Peyer's patch (tissue), 4 donors: ENCODE data around the gene APOL1. TPM values are rescaled to one million over a fixed set of nuclear protein-coding genes. Genes with fewer than 3 reads are reported as not detected.
A peak's percentile ranks its signal among the peaks of the same experiment; 100 is the strongest.

ENCODE experiments used
- DNase-seq, 3 donors: peaks; one replicate each; pipeline ENCODE4 v3.0.0-alpha.2; 2017 to 2019
- H3K27ac ChIP-seq, 4 donors: fragments of 200-600 bp; sonication (generic); one replicate each; pipeline ENCODE4 v1.5.1; 2016 to 2019
- H3K27me3 ChIP-seq, 2 donors: fragments of 200-600 bp; sonication (generic); one replicate each; pipeline ENCODE4 v1.5.1; 2019
- H3K36me3 ChIP-seq, 3 donors: fragments of 200-600 bp; sonication (generic); one replicate each; pipeline ENCODE4 v1.5.1; 2016 to 2019
- H3K4me1 ChIP-seq, 4 donors: fragments of 200-600 bp; sonication (generic); one replicate each; pipeline ENCODE4 v1.5.1; 2016 to 2019
- H3K4me3 ChIP-seq, 4 donors: fragments of 200-600 bp; sonication (generic); 1 replicate in 3 of 4; 2 replicates in 1 of 4; pipeline ENCODE4 v1.5.1; 2016 to 2019; ENCODE audit warnings: mild to moderate bottlenecking in 1 of 4
- H3K9me3 ChIP-seq, 4 donors: fragments of 200-600 bp; sonication (generic); one replicate each; pipeline ENCODE4 v1.5.1; 2016 to 2019; ENCODE audit warnings: mild to moderate bottlenecking in 1 of 4
- POLR2A ChIP-seq, 2 donors: fragments of 450-650 bp; IDR thresholded peaks; one replicate each; pipeline ENCODE4 v1.5.1; 2017; ENCODE audit warnings: antibody characterized with exemption in 2 of 2, mild to moderate bottlenecking in 2 of 2, moderate library complexity in 2 of 2
- total RNA-seq, 4 donors: library from RNA; depleted of rRNA; stranded (reverse); fragments of >200 nt; gene quantifications; one replicate each; pipeline ENCODE4 v1.1.0, GENCODE V29; 2016
- TF ChIP-seq, protein P1 (sequence below), 6 experiments: fragments of 450-650 bp in 4 of 6; fragments of 200-600 bp in 2 of 6; sonication (generic) in 1 of 6; IDR thresholded peaks; one replicate each; pipeline ENCODE4 v1.5.1; 2017 to 2019; ENCODE audit warnings: antibody characterized with exemption in 6 of 6, mild to moderate bottlenecking in 3 of 6, moderate library complexity in 1 of 6

The APOL1 gene
- total RNA-seq, 4 donors from 2014 or later: 12.2 to 23.9 (median 19.8) TPM

GRCh38 chr22:36213586-36213985, 39.3 kb upstream of the APOL1 start:
- TF ChIP-seq, protein P1, sequence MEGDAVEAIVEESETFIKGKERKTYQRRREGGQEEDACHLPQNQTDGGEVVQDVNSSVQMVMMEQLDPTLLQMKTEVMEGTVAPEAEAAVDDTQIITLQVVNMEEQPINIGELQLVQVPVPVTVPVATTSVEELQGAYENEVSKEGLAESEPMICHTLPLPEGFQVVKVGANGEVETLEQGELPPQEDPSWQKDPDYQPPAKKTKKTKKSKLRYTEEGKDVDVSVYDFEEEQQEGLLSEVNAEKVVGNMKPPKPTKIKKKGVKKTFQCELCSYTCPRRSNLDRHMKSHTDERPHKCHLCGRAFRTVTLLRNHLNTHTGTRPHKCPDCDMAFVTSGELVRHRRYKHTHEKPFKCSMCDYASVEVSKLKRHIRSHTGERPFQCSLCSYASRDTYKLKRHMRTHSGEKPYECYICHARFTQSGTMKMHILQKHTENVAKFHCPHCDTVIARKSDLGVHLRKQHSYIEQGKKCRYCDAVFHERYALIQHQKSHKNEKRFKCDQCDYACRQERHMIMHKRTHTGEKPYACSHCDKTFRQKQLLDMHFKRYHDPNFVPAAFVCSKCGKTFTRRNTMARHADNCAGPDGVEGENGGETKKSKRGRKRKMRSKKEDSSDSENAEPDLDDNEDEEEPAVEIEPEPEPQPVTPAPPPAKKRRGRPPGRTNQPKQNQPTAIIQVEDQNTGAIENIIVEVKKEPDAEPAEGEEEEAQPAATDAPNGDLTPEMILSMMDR (IDR thresholded peaks at IDR 0.05): no peak
- TF ChIP-seq POLR2A (IDR thresholded peaks at IDR 0.05): no peak
- no peak for DNase-seq
- no peaks in the 10 kb centered on the region for H3K4me1 ChIP-seq
- H3K4me3 ChIP-seq: no peak overlapping the region
- H3K9me3 ChIP-seq: no peaks in the 10 kb centered on the region
- H3K27ac ChIP-seq: no peak overlapping the region
- no peaks in the 10 kb centered on the region for H3K36me3 ChIP-seq
- H3K27me3 ChIP-seq: no peaks in the 10 kb centered on the region

DNA sequence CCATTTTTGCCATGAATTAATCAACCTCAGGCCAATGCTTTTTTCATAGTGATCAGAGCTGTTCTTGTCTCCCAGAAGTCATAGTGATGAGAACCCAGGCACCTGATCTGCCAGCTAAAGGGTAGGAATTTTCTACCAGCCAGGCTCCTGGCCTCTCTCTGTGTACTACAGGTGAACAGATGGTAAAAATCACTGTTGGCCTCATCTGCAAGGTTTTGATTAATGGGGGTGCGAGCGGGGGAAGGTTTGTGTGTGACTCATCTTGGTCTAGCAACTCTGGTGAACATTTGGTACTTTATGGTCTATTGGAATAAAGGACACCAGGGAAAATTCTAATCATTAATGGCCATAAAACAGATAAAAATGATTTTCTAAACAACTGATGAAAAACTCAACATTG, 37.0 kb upstream of the APOL1 start:
- no peaks in the 10 kb centered on the region for H3K4me1 ChIP-seq
- H3K27ac ChIP-seq: no peak overlapping the region
- no peaks in the 10 kb centered on the region for H3K9me3 ChIP-seq
- no peak for DNase-seq
- TF ChIP-seq, protein P1 (IDR thresholded peaks at IDR 0.05): no peak
- no peak for TF ChIP-seq POLR2A (IDR thresholded peaks at IDR 0.05)
- no peaks in the 10 kb centered on the region for H3K36me3 ChIP-seq
- H3K27me3 ChIP-seq: no peaks in the 10 kb centered on the region
- H3K4me3 ChIP-seq: no peak overlapping the region

GRCh38 chr22:36218648-36219193, 34.2 kb upstream of the APOL1 start:
- Histone ChIP-seq H3K36me3 (no peaks in the 10 kb centered on the region), H3K27me3 (no peaks in the 10 kb centered on the region), H3K4me1 (no peaks in the 10 kb centered on the region), H3K4me3 (no peak overlapping the region), H3K9me3 (no peaks in the 10 kb centered on the region), H3K27ac (no peak overlapping the region)
- DNase-seq: no peak
- TF ChIP-seq POLR2A (IDR thresholded peaks at IDR 0.05): no peak
- TF ChIP-seq, protein P1 (IDR thresholded peaks at IDR 0.05): no peak

DNA sequence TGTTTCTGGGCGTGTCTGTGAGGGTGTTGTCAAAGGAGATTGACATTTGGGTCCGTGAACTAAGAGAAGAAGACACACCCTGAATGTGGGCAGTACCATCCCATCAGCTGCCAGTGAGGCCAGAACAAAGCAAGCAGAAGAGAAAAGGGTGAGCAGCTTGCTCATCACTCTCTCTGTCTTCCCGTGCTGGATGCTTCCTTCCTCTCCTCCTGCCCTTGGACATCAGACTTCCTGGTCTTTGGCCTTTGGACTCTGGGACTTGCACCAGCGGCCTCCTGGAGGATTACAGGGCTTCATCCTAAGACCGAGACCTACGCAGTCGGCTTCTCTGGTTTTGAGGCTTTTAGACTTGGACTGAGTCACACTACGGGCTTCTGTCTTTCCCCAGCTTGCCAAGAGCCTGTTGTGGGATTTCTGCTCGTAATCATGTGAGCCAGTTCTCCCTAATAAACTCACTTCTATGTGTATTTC, 32.4 kb upstream of the APOL1 start:
- Histone ChIP-seq H3K9me3 (no peaks in the 10 kb centered on the region), H3K27me3 (no peaks in the 10 kb centered on the region), H3K4me3 (no peak overlapping the region), H3K4me1 (no peaks in the 10 kb centered on the region), H3K36me3 (no peaks in the 10 kb centered on the region), H3K27ac (peak overlapping the region in 2 of 4 donors; percentile 36 to 42)
- TF ChIP-seq POLR2A (IDR thresholded peaks at IDR 0.05): no peak
- TF ChIP-seq, protein P1 (IDR thresholded peaks at IDR 0.05): peak in 2 of 6 experiments; percentile 3 to 13
- DNase-seq: peak in 2 of 3 donors; percentile 64 to 67

DNA sequence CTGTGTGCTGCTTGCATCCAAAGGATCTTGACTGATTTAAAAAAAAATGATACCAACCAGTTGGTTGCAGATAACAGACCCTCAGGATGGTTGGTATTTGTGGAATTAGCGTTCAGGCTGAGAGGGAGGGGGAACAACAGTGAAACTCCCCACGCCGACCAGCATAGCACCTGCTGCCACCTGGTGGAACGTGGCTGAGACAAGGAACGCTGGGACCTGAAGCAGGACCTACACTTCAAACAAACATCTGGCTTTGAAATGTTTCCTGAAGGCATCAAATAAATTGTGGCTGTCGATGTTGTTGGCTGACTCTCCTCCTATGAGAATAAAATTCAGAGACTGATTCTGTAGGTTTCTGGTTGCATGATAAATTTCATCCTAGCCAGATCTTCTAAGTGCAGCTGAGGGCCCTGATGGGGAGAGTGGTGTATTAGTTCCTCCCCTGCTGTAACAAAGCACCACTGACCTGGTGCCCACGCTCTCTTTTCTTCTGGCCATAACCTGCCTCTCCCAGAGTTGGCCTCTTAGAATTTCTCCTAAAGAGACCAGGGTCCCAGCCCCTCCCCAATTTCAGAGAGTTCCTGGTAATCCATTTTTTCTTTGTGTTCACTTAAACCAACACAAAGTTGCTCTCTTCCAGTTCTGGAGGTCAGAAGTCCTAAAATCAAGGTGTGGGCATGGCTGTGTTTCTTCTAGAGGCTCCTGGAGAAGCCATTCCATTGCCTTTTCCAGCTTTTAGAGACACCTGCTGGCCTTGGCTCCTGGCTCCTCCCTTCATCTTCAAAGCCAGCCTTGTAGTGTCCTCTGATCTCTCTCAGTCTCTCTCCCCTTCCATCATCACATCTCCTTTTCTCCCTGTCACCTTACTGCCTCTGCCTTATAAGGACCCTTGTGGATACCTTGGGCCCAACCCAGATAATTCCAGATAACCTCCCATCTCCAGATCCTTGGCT, 30.9 kb upstream of the APOL1 start:
- TF ChIP-seq, protein P1 (IDR thresholded peaks at IDR 0.05): peak in 5 of 6 experiments; percentile 39 to 76 (median 67)
- TF ChIP-seq POLR2A (IDR thresholded peaks at IDR 0.05): no peak
- Histone ChIP-seq H3K27me3 (no peaks in the 10 kb centered on the region), H3K4me1 (no peaks in the 10 kb centered on the region), H3K9me3 (no peaks in the 10 kb centered on the region), H3K36me3 (no peaks in the 10 kb centered on the region), H3K27ac (no peak overlapping the region), H3K4me3 (no peak overlapping the region)
- DNase-seq: peak; percentile 42 to 80 (median 65)
